Nephron progenitor cell (in vitro differentiated cells): ENCODE data around the gene CACNA1D.
A peak's percentile ranks its signal among the peaks of the same experiment; 100 is the strongest.

Source experiments
- DNase-seq: peaks from one replicate; pipeline ENCODE4 v3.0.0; 2021
- H3K27ac Mint-ChIP-seq: 2 replicates; pipeline ENCODE4 v1.8.0; 2021; ENCODE audit warnings: mild to moderate bottlenecking, moderate library complexity, mixed read lengths
- H3K27me3 Mint-ChIP-seq: 2 replicates; pipeline ENCODE4 v1.8.0; 2021; ENCODE audit warnings: mild to moderate bottlenecking, low read depth, mixed read lengths; ENCODE audit not compliant: poor library complexity
- H3K36me3 Mint-ChIP-seq: 2 replicates; pipeline ENCODE4 v1.8.0; 2021; ENCODE audit warnings: low read depth, mixed read lengths
- H3K4me1 Mint-ChIP-seq: 2 replicates; pipeline ENCODE4 v1.8.0; 2021; ENCODE audit warnings: mixed read lengths
- H3K4me3 Mint-ChIP-seq: 2 replicates; pipeline ENCODE4 v1.8.0; 2021; ENCODE audit warnings: mild to moderate bottlenecking, moderate library complexity, mixed read lengths
- H3K9me3 Mint-ChIP-seq: 2 replicates; pipeline ENCODE4 v1.8.0; 2021; ENCODE audit warnings: mild to moderate bottlenecking, moderate library complexity, mixed read lengths
- TF ChIP-seq, protein P1 (sequence below): fragments of 200-600 bp; sonication (generic); IDR thresholded peaks from 2 replicates; pipeline ENCODE4 v1.5.0; 2021; ENCODE audit warnings: antibody characterized with exemption

The CACNA1D gene

DNA sequence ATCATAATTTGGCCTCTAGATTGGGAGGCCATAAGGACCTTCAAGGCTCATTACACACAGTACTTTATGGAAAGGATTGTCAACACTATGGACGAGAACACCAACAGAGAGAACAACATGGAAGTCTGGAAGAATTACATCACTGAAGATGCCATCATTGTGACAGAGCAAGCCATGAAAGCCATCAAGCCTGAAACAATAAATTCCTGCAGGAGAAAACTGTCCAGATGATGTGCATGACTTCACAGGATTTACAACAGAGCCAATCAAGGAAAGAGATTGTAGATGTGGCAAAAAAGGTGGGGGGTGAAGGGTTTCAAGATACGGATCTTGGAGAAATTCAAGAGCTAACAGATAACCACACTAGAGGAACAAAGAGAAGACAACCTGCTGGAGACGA lies 367.8 kb downstream of the CACNA1D start:
- Mint-ChIP-seq H3K4me1 (peaks cover 19% of the 10 kb centered on the region), H3K4me3 (no peak overlapping the region), H3K36me3 (peaks cover 66% of the 10 kb centered on the region), H3K9me3 (no peaks in the 10 kb centered on the region), H3K27me3 (peaks cover 5% of the 10 kb centered on the region), H3K27ac (peak overlapping the region; percentile 55)
- TF ChIP-seq, protein P1, sequence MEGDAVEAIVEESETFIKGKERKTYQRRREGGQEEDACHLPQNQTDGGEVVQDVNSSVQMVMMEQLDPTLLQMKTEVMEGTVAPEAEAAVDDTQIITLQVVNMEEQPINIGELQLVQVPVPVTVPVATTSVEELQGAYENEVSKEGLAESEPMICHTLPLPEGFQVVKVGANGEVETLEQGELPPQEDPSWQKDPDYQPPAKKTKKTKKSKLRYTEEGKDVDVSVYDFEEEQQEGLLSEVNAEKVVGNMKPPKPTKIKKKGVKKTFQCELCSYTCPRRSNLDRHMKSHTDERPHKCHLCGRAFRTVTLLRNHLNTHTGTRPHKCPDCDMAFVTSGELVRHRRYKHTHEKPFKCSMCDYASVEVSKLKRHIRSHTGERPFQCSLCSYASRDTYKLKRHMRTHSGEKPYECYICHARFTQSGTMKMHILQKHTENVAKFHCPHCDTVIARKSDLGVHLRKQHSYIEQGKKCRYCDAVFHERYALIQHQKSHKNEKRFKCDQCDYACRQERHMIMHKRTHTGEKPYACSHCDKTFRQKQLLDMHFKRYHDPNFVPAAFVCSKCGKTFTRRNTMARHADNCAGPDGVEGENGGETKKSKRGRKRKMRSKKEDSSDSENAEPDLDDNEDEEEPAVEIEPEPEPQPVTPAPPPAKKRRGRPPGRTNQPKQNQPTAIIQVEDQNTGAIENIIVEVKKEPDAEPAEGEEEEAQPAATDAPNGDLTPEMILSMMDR: no peak
- DNase-seq: no peak

DNA sequence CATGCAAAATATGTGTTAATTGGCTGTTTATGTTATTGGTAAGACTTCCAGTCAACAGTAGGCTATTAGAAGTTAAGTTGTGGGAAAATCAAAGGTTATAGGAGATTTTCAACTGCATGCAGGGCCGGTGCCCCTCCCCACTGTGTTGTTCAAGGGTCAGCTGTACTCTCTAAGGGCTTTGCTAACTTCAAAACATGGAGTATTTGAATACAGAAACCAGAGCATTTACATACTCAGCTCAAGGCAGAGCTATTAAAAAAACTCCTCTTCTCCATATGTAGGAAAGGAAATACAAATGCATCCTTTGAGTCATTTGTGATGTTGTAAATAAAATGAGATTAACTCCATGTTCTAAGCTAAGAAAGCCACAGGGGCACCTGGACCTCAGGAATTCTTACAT lies 368.7 kb downstream of the CACNA1D start:
- Mint-ChIP-seq H3K4me1 (peaks cover 16% of the 10 kb centered on the region), H3K9me3 (no peaks in the 10 kb centered on the region), H3K27ac (no peak overlapping the region), H3K36me3 (peaks cover 70% of the 10 kb centered on the region), H3K4me3 (no peak overlapping the region), H3K27me3 (no peaks in the 10 kb centered on the region)
- TF ChIP-seq, protein P1: no peak
- no peak for DNase-seq
